GM19193 (cell line): ENCODE results near the gene ADGRL4.

Source experiments
- POLR2A ChIP-seq: IDR thresholded peaks from 4 replicates; pipeline ENCODE4 v1.6.1; 2011; ENCODE audit not compliant: insufficient read depth, insufficient read length; ENCODE audit errors: extremely low read depth

ADGRL4 gene

GRCh38 chr1:78980511-78980910, 26.0 kb downstream of the ADGRL4 start:
- TF ChIP-seq POLR2A = no peak

DNA sequence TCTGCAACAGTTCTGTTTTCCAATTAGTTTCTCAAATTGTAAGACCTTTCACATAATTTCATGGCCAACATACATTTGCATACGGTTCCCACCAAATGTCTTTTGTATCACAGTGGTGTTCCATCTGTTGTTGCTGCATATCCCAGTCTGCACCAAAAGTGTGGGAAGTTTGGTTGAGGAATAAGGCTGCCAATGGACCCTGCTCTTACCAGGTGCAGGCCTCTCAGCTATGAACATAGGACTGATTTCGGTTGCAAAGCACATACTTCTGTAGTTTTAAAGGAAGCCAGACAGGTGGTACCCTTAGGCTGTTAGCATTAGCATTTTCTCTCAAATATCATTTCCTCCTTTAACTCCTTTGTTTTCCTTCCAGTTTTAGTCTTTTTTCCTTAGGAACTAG, 33.8 kb downstream of the ADGRL4 start:
- no peak for TF ChIP-seq POLR2A

DNA sequence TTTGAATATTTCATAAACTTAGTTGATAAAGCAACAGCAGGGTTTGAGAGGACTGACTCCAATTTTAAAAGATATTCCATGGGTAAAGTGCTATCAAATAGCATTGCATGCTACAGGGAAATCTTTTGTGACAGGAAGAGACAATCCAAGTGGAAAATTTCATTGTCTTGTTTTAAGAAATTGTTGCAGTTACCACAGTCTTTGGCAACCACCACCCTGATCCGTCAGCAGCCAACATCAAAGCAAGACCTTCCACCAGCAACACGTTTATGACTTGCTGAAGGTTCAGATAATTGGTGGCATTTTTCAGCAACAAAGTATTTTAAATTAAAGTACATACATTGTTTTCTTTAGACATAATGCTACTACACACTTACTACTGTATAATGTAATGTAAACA, 47.8 kb downstream of the ADGRL4 start:
- no peak for TF ChIP-seq POLR2A

DNA sequence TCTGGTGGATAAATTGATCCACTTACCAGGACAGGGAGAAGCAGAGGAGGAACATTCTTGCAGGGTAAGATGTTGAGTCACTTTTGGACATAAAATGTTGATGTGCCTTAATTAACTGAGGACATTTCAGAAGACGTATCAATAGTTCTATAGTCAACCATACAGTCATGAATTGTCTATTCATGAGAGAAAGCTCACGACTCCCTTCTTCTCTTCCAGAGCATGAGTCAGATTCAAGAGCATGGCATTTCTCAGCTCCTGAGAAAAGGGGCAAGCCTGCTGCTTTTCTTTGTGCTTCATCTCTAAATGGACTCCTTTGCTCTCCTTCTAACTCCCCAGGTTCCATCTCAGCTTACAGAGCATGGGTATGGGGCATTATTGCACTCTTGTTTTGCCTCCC, 55.7 kb downstream of the ADGRL4 start:
- no peak for TF ChIP-seq POLR2A

DNA sequence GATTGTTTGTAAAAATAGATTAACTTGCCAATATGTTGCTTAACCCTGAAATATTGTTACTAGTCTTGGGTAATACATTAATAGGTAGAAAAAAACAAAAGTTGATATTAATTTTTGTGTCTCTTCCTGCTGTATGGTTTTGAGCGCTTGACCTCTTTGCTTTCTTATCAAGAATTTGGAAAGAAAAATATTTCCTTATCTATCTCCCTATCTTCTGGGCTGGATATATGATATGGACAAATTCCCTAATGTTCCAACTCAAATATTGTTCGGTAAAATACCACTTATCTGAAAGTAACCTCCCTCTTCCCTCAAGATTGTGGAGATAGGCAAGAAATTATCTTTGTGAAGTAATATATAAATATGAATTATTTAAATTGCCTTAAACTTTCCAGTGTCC, 57.3 kb downstream of the ADGRL4 start:
- no peak for TF ChIP-seq POLR2A

DNA sequence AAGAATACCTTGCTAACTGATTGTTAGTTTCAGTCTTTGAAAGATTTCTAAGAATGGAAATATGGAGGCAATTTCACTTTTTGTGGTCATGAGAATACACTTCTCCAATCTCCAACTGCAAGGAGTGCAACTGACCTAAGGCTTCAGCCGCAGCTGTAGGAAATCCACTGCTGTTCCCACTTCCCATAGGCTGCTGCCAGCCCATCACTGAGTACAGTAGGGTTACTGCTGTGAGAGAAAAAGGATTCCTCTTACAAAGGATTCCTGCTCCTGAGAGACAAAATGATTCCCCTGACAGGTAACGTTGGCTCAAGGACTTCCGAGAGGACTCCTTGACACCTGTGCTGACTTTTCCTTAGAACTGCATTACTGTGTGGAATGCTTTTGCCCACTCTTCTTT, 87.4 kb downstream of the ADGRL4 start:
- no peak for TF ChIP-seq POLR2A

GRCh38 chr1:78918157-78918556, 88.4 kb downstream of the ADGRL4 start:
- no peak for TF ChIP-seq POLR2A

DNA sequence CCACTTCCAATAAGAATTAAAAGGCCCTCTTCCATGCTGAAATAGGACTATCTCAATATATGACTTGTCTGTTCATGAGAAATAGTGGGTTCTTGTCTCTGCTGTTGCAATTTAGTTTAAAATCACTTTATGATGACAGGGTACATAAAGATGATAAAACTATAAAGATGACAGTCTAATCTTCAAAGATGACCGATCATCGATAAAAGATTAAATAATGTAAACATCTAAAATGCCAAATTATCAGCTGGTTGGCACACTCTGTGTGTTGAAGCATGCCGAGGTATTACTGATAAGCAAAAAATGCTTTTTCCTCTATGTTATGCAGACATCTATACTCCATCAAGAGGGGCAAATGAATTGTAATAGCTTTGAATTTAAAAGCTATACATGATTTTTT, 89.5 kb downstream of the ADGRL4 start:
- no peak for TF ChIP-seq POLR2A

GRCh38 chr1:78913950-78914349, 92.6 kb downstream of the ADGRL4 start:
- no peak for TF ChIP-seq POLR2A

- no peak for TF ChIP-seq POLR2A
These were observed 94.3 kb downstream of the ADGRL4 start for GRCh38 chr1:78911956-78912880.

GRCh38 chr1:78902641-78903040, 103.9 kb downstream of the ADGRL4 start:
- no peak for TF ChIP-seq POLR2A

DNA sequence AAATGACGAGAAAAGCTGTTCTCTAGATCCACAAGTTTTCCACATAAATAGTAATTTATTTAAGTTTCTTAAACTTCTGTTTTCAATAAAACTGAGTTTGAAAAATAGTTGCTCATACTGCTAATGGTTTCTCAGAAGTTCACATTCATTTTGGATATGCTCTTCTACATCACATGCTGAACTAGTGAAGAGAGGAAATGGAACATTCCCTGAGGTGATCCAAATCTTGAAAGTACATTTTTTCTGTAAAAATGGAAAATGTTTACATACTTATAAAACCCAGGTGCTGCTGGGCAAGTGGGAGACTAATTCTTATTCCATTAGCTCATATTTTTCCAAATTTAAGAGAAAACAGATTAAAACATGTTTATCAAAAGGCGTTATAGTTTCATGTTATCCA, 111.7 kb downstream of the ADGRL4 start:
- no peak for TF ChIP-seq POLR2A

DNA sequence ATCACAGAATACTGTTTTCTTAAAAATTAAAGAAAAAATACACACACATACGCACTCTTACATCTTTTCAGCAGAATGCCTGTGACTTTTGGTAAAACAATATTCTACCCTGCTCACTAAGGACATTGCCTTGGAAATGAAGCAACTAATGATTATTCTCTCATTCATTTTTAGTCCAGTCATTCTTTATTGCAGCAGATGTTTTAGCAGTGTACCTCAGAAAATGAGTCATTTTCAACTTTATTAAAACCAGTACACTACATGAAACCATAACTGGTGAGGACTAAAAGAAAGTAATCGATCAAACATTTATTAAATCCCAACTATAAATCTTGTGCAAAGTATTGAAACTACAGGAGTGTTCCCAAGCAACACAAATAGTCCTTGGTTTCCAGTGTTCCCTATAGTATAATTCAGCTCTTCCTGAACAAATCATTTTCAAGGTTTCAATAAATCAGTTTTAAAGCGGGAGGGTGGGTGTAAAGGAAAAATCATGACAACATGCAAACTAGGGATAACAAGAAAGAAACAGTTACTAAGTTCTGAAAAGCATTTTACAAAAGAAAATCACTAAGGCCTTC, 114.2 kb downstream of the ADGRL4 start:
- no peak for TF ChIP-seq POLR2A

DNA sequence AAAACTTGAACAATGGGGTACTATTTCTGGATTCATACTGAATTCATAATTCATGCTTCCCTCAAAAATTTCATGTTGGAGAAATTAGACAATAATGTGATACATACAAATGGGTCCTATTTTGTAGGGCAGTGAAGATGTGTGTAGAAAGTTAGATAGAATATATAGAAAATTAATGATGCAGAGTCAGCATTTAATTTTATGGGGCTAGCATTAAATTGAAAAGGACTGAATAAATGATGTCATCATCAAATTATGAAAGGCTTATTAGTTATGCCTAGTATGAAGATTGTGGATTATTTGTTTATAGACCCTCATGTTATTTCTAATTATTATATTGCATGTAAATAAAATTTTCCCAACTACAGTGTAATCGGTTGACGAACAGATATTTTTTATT, 119.1 kb downstream of the ADGRL4 start:
- TF ChIP-seq POLR2A = no peak

DNA sequence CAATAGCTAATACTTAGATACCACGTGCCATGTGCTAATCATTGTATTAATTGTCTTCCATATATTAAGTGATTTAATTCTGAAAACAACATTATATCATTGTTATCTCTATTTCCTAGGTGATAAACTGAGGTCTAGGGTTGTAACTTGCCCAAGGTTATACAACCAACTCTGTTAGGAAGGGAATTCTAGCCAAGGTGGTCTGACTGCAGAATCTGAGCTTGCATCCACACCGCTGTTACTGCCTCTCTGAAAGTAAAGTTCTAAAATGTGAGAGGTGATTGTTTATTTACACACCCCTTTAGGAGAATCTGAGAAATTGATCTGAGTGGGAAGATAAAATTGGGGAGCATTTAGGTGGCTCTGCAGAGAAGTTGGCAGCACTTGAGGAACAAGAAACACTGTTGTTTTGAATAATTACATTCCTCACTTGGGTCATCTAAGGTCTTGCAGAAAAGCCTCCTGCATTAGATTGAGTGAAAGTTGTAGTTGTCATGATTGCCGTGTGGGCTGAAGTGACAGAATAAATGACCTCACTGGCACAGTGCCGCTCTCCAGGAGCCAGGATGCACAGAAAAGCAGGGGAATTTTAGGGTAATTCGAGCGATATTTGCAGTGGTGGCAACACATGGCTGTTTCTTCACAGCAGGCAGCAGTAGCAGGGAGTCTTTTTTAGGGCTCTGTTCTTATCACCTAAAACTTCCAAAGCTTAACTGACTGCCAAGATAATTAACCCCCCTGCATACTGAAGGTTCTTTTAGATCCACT, 121.7 kb downstream of the ADGRL4 start:
- TF ChIP-seq POLR2A = no peak

DNA sequence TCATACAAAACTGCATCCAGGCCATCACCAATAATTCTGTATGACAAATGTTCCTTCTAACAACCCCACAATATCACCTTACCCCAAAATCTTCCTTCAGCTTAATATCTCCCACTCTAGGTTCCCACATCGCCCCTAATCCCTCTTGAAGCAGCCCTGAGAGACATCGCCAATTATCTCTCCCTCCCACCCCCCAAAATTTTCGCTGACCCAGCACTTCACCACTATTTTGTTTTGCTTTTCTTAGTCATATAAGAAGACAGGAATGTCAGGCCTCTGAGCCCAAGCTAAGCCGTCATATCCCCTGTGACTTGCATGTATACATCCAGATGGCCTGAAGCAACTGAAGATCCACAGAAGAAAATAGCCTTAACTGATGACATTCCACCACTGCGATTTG, 126.3 kb downstream of the ADGRL4 start:
- TF ChIP-seq POLR2A = no peak

DNA sequence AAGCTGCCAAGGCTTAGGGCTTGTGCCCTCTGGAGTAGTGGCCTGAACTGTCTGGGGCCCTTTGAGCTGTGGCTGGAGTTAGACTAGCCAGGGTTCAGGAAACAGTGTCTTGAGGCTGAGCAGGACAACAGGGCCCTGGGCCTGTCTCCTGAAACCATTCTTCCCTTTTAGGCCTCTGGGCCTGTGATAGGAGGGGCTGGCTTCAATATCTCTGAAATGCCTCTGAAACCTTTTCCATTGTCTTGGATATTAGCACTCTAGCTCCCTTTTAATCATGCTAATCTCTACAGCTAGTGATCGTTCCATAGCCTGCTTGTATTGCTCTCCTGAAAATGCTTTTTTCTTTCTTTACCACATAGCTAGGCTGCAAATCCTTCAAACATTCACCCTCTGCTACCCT, 135.3 kb downstream of the ADGRL4 start:
- TF ChIP-seq POLR2A = no peak

GRCh38 chr1:78869136-78869535, 137.4 kb downstream of the ADGRL4 start:
- no peak for TF ChIP-seq POLR2A
